A549 (cell line): ENCODE results near the gene KRTDAP. TPM values are rescaled to one million over a fixed set of nuclear protein-coding genes. Genes with fewer than 3 reads are reported as not detected.

Experiments
- ATAC-seq, 2 experiments: fragments of 200-7000 bp in 1 of 2; fragments of >200 bp in 1 of 2; cut with Nextera tagmentation in 1 of 2; cut with Tn5 transposase in 1 of 2; 3 replicates each; pipeline versions ENCODE4 v1.8.0 to v1.9.1; 2018 to 2020; ENCODE audit warnings: mild to moderate bottlenecking in 1 of 2, moderate library complexity in 1 of 2
- CTCF ChIA-PET: fragments of 300-600 bp; sonication (Branson Sonifier 250); formaldehyde crosslinking; extraction: SDS; loops from one replicate; lab custom pipeline; 2021; ENCODE audit warnings: antibody characterized with exemption, inconsistent platforms; lab: Yijun Ruan, JAX
- POLR2A ChIA-PET: fragments of 350-600 bp; formaldehyde crosslinking; extraction: SDS; loops from one replicate; lab custom pipeline; 2021; ENCODE audit warnings: antibody characterized with exemption, inconsistent platforms; lab: Yijun Ruan, JAX
- DNase-seq, 2 experiments: peaks; one replicate each; pipeline versions ENCODE4 v3.0.0 to v3.0.0-alpha.2; 2011 to 2016; ENCODE audit warnings: low read depth in 1 of 2, low spot score in 1 of 2
- FAIRE-seq: peaks from 2 replicates; lab custom pipeline; 2011; peaks lifted over from hg19 to GRCh38; lab: Jason Lieb, UNC
- H3K27ac ChIP-seq, 2 experiments: fragments of >200 bp; sonication (Bioruptor Twin); formaldehyde crosslinking; 3 replicates each; pipeline ENCODE4 v1.5.1; 2016 to 2017
- H3K4me1 ChIP-seq: fragments of >200 bp; sonication (Bioruptor Twin); formaldehyde crosslinking; 3 replicates; pipeline ENCODE4 v1.6.1; 2016
- H3K4me2 ChIP-seq: fragments of >200 bp; sonication (Bioruptor Twin); formaldehyde crosslinking; 3 replicates; pipeline ENCODE4 v1.6.1; 2016
- H3K4me3 ChIP-seq: fragments of >200 bp; sonication (Bioruptor Twin); formaldehyde crosslinking; 3 replicates; pipeline ENCODE4 v1.5.1; 2016
- H3K9me3 ChIP-seq: fragments of >200 bp; sonication (Bioruptor Twin); formaldehyde crosslinking; 3 replicates; pipeline ENCODE4 v1.6.1; 2016
- BCL3 ChIP-seq: fragments of >200 bp; sonication (Bioruptor Twin); formaldehyde crosslinking; IDR thresholded peaks from 3 replicates; pipeline ENCODE4 v1.6.1; 2016
- BHLHE40 ChIP-seq: IDR thresholded peaks from 2 replicates; pipeline ENCODE4 v1.6.1; 2012; ENCODE audit warnings: low read depth, low read length, inconsistent platforms
- CHD4 ChIP-seq: fragments of 200-600 bp; sonication (generic); IDR thresholded peaks from 2 replicates; pipeline ENCODE4 v1.6.1; 2016; ENCODE audit warnings: antibody characterized with exemption, mild to moderate bottlenecking, borderline replicate concordance
- CTCF ChIP-seq: fragments of >200 bp; sonication (Bioruptor Twin); formaldehyde crosslinking; IDR thresholded peaks from 3 replicates; pipeline ENCODE4 v1.5.1; 2016
- E2F6 ChIP-seq: IDR thresholded peaks from 2 replicates; pipeline ENCODE4 v1.6.1; 2012; ENCODE audit warnings: low read depth, borderline replicate concordance
- EHF ChIP-seq: fragments of 250-450 bp; sonication (Bioruptor Pico); IDR thresholded peaks from 2 replicates; pipeline ENCODE4 v1.5.0; 2020; ENCODE audit warnings: mild to moderate bottlenecking
- EHMT2 ChIP-seq: fragments of 200-600 bp; sonication (generic); IDR thresholded peaks from 2 replicates; pipeline ENCODE4 v1.6.1; 2016; ENCODE audit warnings: antibody characterized with exemption, low read depth, mild to moderate bottlenecking, moderate library complexity
- ELK1 ChIP-seq: fragments of 150-350 bp; IDR thresholded peaks from 2 replicates; pipeline ENCODE4 v1.6.1; 2014; ENCODE audit warnings: low read depth, mild to moderate bottlenecking, low read length
- FOSB ChIP-seq: fragments of 250-450 bp; sonication (Bioruptor Pico); IDR thresholded peaks from 2 replicates; pipeline ENCODE4 v1.5.0; 2020; ENCODE audit warnings: mild to moderate bottlenecking, moderate library complexity
- GATA3 ChIP-seq: IDR thresholded peaks from 2 replicates; pipeline ENCODE4 v1.6.1; 2012; ENCODE audit warnings: borderline replicate concordance
- HDAC2 ChIP-seq: fragments of 200-600 bp; sonication (generic); IDR thresholded peaks from 2 replicates; pipeline ENCODE4 v1.6.1; 2016
- HEYL ChIP-seq: fragments of 250-450 bp; sonication (Bioruptor Pico); IDR thresholded peaks from 2 replicates; pipeline ENCODE4 v1.8.0; 2021; ENCODE audit warnings: mild to moderate bottlenecking, moderate library complexity
- KDM1A ChIP-seq: fragments of 200-600 bp; sonication (generic); IDR thresholded peaks from 2 replicates; pipeline ENCODE4 v1.6.1; 2016; ENCODE audit warnings: low read depth, mild to moderate bottlenecking
- MYC ChIP-seq: IDR thresholded peaks from 2 replicates; pipeline ENCODE4 v1.6.1; 2012; ENCODE audit warnings: mild to moderate bottlenecking, inconsistent platforms, low read length, improper control_type of control experiment, borderline replicate concordance
- NPAS2 ChIP-seq: fragments of 250-450 bp; sonication (Bioruptor Pico); IDR thresholded peaks from 2 replicates; pipeline ENCODE4 v1.8.0; 2022; ENCODE audit warnings: mild to moderate bottlenecking, moderate library complexity, borderline replicate concordance
- NR3C1 ChIP-seq: fragments of >200 bp; sonication (Bioruptor Twin); formaldehyde crosslinking; IDR thresholded peaks from 3 replicates; pipeline ENCODE4 v1.6.1; 2017
- POLR2A ChIP-seq: IDR thresholded peaks from 2 replicates; pipeline ENCODE4 v1.6.1; 2012; ENCODE audit warnings: mild to moderate bottlenecking, low read length
- RARB ChIP-seq: fragments of 250-450 bp; sonication (Bioruptor Pico); IDR thresholded peaks from 2 replicates; pipeline ENCODE4 v1.8.0; 2021; ENCODE audit warnings: mild to moderate bottlenecking, moderate library complexity
- ZC3H11A ChIP-seq: fragments of 450-650 bp; IDR thresholded peaks from 2 replicates; pipeline ENCODE4 v1.6.1; 2014; ENCODE audit warnings: antibody characterized with exemption, mild to moderate bottlenecking
- ZFP36 ChIP-seq: fragments of 450-650 bp; IDR thresholded peaks from 2 replicates; pipeline ENCODE4 v1.6.1; 2014; ENCODE audit warnings: borderline replicate concordance; ENCODE audit not compliant: partially characterized antibody
- WGBS: methylation state at CpG from one replicate; pipeline ENCODE4 v1.1.6; 2017; ENCODE audit errors: missing lambda C conversion rate; 5-methylcytosine and 5-hydroxymethylcytosine counted together
- polyA plus RNA-seq, 4 experiments: library from polyadenylated mRNA; depleted of rRNA in 3 of 4; stranded (reverse); fragments of >200 nt; fragmentation: RNase III in 1 of 4; extraction: RNeasy Plus Mini Kit Qiagen cat#74134 plus additional on column Dnase treatment in 1 of 4; gene quantifications; 2 replicates in 3 of 4; 3 replicates in 1 of 4; pipeline ENCODE4 v1.2.3, GENCODE V29; 2011 to 2017

The KRTDAP gene
- polyA plus RNA-seq, 2 of the 4 experiments (the other 2 are of a cell fraction) = not detected

DNA sequence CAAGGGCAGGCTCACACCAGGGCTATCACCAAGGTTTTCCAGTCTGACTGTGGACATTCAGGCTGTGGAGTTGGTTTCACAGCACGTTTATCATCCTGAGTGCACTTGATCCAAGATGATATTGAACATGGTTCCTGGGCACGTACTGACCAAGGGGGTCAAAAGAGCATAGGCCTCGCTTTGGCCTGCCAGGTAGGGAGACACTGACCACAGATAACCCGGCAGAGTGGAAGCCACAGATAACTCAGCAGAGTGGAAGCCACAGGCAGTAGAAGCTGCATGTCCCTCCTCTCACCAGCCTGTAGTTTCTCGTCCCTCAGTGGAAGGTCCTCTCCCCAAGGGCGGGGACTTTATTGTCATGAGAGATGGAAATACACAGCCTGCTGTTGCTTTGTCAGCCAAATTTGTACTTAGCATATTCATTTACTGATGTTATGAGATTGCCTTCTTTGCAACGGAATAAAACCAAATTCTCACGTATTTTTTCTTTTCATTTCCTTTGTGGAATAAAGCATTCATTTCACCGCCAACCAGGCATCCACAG, 8.8 kb upstream of the KRTDAP start:
- H3K9me3 ChIP-seq = no peaks in the 10 kb centered on the region
- FAIRE-seq (peak; percentile 43), ATAC-seq (no peak)
- TF ChIP-seq EHF (CRISPR knock-in tag) (no peak), ZC3H11A (no peak), E2F6 (no peak), NPAS2 (CRISPR knock-in tag) (no peak), HEYL (no peak), ZFP36 (no peak), NR3C1 (no peak), BHLHE40 (no peak), HDAC2 (no peak), FOSB (CRISPR knock-in tag) (no peak), CHD4 (no peak), CTCF (no peak), MYC (no peak), EHMT2 (no peak), GATA3 (no peak), KDM1A (no peak), POLR2A (no peak), RARB (no peak), ELK1 (no peak), BCL3 (no peak)
- TF ChIP-seq, all 56 proteins: peak for 0
- no peaks in the 10 kb centered on the region; the same call in 2 of the 3 replicates for H3K4me1 ChIP-seq
- ChIA-PET CTCF (interaction anchor here (1.0 to 8.5 kb wide), 3 partner anchors 7 to 192 kb away, joined by 3 to 207 read pairs (median 41); no protein-coding TSS in a partner anchor), POLR2A (no interaction called here)
- no peak overlapping the region for H3K4me2 ChIP-seq
- WGBS = 58% methylated on average over 9 of the region's 9 CpGs
- no peak overlapping the region for H3K4me3 ChIP-seq
- DNase-seq = no peak
- no peak overlapping the region for H3K27ac ChIP-seq

DNA sequence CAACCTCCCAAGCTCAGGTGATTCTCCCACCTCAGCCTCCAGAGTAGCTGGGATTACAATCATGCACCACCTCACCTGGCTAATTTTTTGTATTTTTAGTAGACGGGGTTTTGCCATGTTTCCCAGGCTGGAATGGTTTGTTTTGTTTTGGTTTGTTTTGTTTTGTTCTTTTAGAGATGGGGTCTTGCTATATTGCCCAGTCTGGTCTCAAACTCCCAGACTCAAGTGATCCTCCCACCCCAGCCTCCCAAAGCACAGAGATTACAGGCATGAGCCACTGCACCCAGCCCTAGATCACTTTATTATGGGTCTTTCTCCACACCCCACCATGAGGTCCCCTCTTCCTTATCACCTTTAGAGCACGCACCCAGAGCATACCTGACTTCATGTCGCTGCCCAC, 8.0 kb upstream of the KRTDAP start:
- FAIRE-seq = no peak
- H3K4me2 ChIP-seq = no peak overlapping the region
- POLR2A ChIA-PET = interaction anchor here (2.2 kb wide), 1 partner anchor 12 kb away, joined by 10 read pairs; no protein-coding TSS in a partner anchor

More for the DNA sequence above, 8.0 kb upstream of the KRTDAP start:
- no peaks in the 10 kb centered on the region; the same call in 2 of the 3 replicates for H3K4me1 ChIP-seq
- ATAC-seq (no peak), DNase-seq (no peak)
- WGBS = 63% methylated on average over 3 of the region's 3 CpGs
- no peak overlapping the region for H3K27ac ChIP-seq
- H3K9me3 ChIP-seq = no peaks in the 10 kb centered on the region
- CTCF ChIA-PET = interaction anchor here (0.7 to 10.4 kb wide), 8 partner anchors 8 to 145 kb away, joined by 3 to 256 read pairs (median 34); partner anchors contain the start of genes DMKN, FFAR1 and FFAR3
- no peak overlapping the region for H3K4me3 ChIP-seq
- TF ChIP-seq NR3C1 = no peak
